ENCODE measurements around the gene USP25. TPM values are rescaled to one million over a fixed set of nuclear protein-coding genes. Genes with fewer than 3 reads are reported as not detected.

USP25 gene
- total RNA-seq, 1 donor from 2014 or later: 29.2 TPM

- no peak overlapping the region for H3K4me3 ChIP-seq
- intact Hi-C loops (cut with DNase I): no loop called here
- H3K27me3 ChIP-seq: no peaks in the 10 kb centered on the region
- H3K4me1 ChIP-seq: no peaks in the 10 kb centered on the region
- TF ChIP-seq CTCF (IDR thresholded peaks at IDR 0.05): no peak
- no peak for DNase-seq (ENCODE audit: low spot score in 2 of 2)
- no peaks in the 10 kb centered on the region for H3K9me3 ChIP-seq
- H3K36me3 ChIP-seq: peaks cover 2 to 14% of the 10 kb centered on the region in 2 donors
- H3K27ac ChIP-seq: no peak overlapping the region
These were observed 47.0 kb downstream of the USP25 start for GRCh38 chr21:15776818-15777217.

DNA sequence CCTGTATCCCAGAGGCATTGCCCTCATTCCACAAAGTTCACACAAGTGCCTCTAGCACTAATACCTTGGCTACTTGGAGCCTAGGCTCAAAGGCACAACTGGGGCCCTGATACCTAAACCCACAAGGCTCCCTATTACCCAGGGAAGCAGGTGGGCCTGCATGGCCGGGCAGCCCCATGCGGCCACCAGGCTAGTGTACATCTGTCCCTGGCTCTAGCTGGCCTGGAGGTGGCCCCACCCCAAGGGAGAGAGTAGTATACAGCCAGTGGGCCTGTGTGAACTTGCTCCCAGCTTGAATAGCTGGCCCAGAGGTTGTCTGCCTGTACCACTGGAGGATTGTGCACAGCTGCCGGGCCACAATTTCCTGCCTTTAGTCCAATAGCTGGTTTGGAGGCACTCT, 52.2 kb downstream of the USP25 start:
- no peaks in the 10 kb centered on the region for H3K9me3 ChIP-seq
- no peak for DNase-seq (ENCODE audit: low spot score in 2 of 2)
- intact Hi-C loops (cut with DNase I): loop anchor here (10.0 kb wide), 1 partner anchor 47 kb away; no protein-coding TSS in a partner anchor
- TF ChIP-seq CTCF (IDR thresholded peaks at IDR 0.05): no peak
- no peak overlapping the region for H3K27ac ChIP-seq
- no peak overlapping the region for H3K4me3 ChIP-seq
- no peaks in the 10 kb centered on the region for H3K27me3 ChIP-seq
- no peaks in the 10 kb centered on the region for H3K4me1 ChIP-seq
- H3K36me3 ChIP-seq: peaks cover 10 to 25% of the 10 kb centered on the region in 2 donors

GRCh38 chr21:15788847-15789523, 59.2 kb downstream of the USP25 start:
- Histone ChIP-seq H3K27me3 (no peaks in the 10 kb centered on the region), H3K36me3 (no peaks in the 10 kb centered on the region), H3K27ac (no peak overlapping the region), H3K4me1 (no peaks in the 10 kb centered on the region), H3K9me3 (no peaks in the 10 kb centered on the region), H3K4me3 (no peak overlapping the region)
- intact Hi-C loops (cut with DNase I): loop anchor here (10.0 kb wide), 1 partner anchor 54 kb away; no protein-coding TSS in a partner anchor
- DNase-seq (ENCODE audit: low spot score in 2 of 2): no peak
- no peak for TF ChIP-seq CTCF (IDR thresholded peaks at IDR 0.05)

GRCh38 chr21:15793109-15793508, 63.3 kb downstream of the USP25 start:
- DNase-seq (ENCODE audit: low spot score in 2 of 2): no peak
- H3K4me3 ChIP-seq: no peak overlapping the region
- no peaks in the 10 kb centered on the region for H3K36me3 ChIP-seq
- H3K9me3 ChIP-seq: no peaks in the 10 kb centered on the region
- no peaks in the 10 kb centered on the region for H3K4me1 ChIP-seq
- intact Hi-C loops (cut with DNase I): no loop called here
- no peak overlapping the region for H3K27ac ChIP-seq
- H3K27me3 ChIP-seq: no peaks in the 10 kb centered on the region
- TF ChIP-seq CTCF (IDR thresholded peaks at IDR 0.05): no peak

- no peak overlapping the region for H3K4me3 ChIP-seq
- no peaks in the 10 kb centered on the region for H3K36me3 ChIP-seq
- intact Hi-C loops (cut with DNase I): no loop called here
- no peaks in the 10 kb centered on the region for H3K27me3 ChIP-seq
- no peak for DNase-seq (ENCODE audit: low spot score in 2 of 2)
- no peak for TF ChIP-seq CTCF (IDR thresholded peaks at IDR 0.05)
- no peak overlapping the region for H3K27ac ChIP-seq
- H3K9me3 ChIP-seq: no peaks in the 10 kb centered on the region
- H3K4me1 ChIP-seq: no peaks in the 10 kb centered on the region
These were observed 63.9 kb downstream of the USP25 start for GRCh38 chr21:15793550-15794235.

Data from ascending aorta (tissue), 2 donors.